Measurements from ENCODE around the gene ANKRD13B. TPM values are rescaled to one million over a fixed set of nuclear protein-coding genes. Genes with fewer than 3 reads are reported as not detected.

Gene ANKRD13B
- total and polyA plus RNA-seq, 2 donors (not counting 1 experiment from before 2014, with no cell fraction given): 1.6 to 2.8 TPM

GRCh38 chr17:29652976-29653375 is 60.0 kb downstream of the ANKRD13B start:
- Mint-ChIP-seq H3K4me3 (no peak overlapping the region), H3K4me1 (peaks cover 4% of the 10 kb centered on the region), H3K27ac (no peak overlapping the region), H3K27me3 (no peaks in the 10 kb centered on the region), H3K9me3 (ENCODE audit: insufficient read depth) (no peaks in the 10 kb centered on the region)
- TF ChIP-seq EZH2 (IDR thresholded peaks at IDR 0.05; ENCODE audit: borderline replicate concordance, insufficient read depth, low read depth, low read length, poor library complexity, severe bottlenecking) (no peak), CTCF (IDR thresholded peaks at IDR 0.05) (no peak)
- Histone ChIP-seq H3K9me3 (ENCODE audit: control extremely low read depth in 1 of 3, control insufficient read depth in 2 of 3, insufficient read depth in 1 of 3, low read length in 2 of 3) (no peaks in the 10 kb centered on the region), H3K27me3 (replicated peaks in 1 of 4; ENCODE audit: control extremely low read depth in 1 of 4, control insufficient read depth in 3 of 4, insufficient read depth in 4 of 4, low read length in 3 of 4) (no peaks in the 10 kb centered on the region), H3K9ac (ENCODE audit: low read length) (no peak overlapping the region), H3K27ac (ENCODE audit: low read length in 2 of 2) (no peak overlapping the region), H3K36me3 (replicated peaks in 1 of 2; ENCODE audit: control extremely low read depth in 1 of 2, control insufficient read depth in 1 of 2, extremely low read depth in 1 of 2, insufficient read depth in 2 of 2, low read length in 1 of 2) (peaks cover 17 to 71% of the 10 kb centered on the region in 2 experiments), H3K79me2 (ENCODE audit: control insufficient read depth, insufficient read depth, low read length) (peaks cover 11% of the 10 kb centered on the region), H2AFZ (ENCODE audit: insufficient read depth, low read depth, low read length, poor library complexity, severe bottlenecking) (no peak overlapping the region), H3K4me3 (ENCODE audit: control extremely low read depth in 1 of 5, extremely low read depth in 1 of 5, insufficient read depth in 1 of 5, low read depth in 2 of 5, low read length in 4 of 5) (no peak overlapping the region), H4K20me1 (ENCODE audit: control insufficient read depth, insufficient read depth, low read length, poor library complexity, severe bottlenecking) (no peaks in the 10 kb centered on the region), H3K4me2 (replicated peaks; ENCODE audit: low read depth, low read length, poor library complexity, severe bottlenecking) (no peak overlapping the region), H3K4me1 (ENCODE audit: control insufficient read depth in 2 of 2, insufficient read depth in 2 of 2, low read length in 2 of 2) (no peaks in the 10 kb centered on the region)
- ChIA-PET POLR2A (no interaction called here), CTCF (interaction anchor here (0.6 to 2.6 kb wide), 6 partner anchors 15 to 150 kb away, joined by 3 to 9 read pairs (median 4); no protein-coding TSS in a partner anchor)
- no peak for ATAC-seq (ENCODE audit: low read depth)
- DNase-seq: no peak
- intact Hi-C loops (cut with micrococcal nuclease): no loop called here

- H3K4me3 Mint-ChIP-seq: no peak overlapping the region
- WGBS (ENCODE audit: insufficient coverage): no CpG with 5 or more reads among the region's 1 CpG
- Histone ChIP-seq H3K27me3 (replicated peaks in 1 of 4; ENCODE audit: control extremely low read depth in 1 of 4, control insufficient read depth in 3 of 4, insufficient read depth in 4 of 4, low read length in 3 of 4) (no peaks in the 10 kb centered on the region), H3K79me2 (ENCODE audit: control insufficient read depth, insufficient read depth, low read length) (peaks cover 10% of the 10 kb centered on the region), H3K9me3 (ENCODE audit: control extremely low read depth in 1 of 3, control insufficient read depth in 2 of 3, insufficient read depth in 1 of 3, low read length in 2 of 3) (no peaks in the 10 kb centered on the region), H3K36me3 (replicated peaks in 1 of 2; ENCODE audit: control extremely low read depth in 1 of 2, control insufficient read depth in 1 of 2, extremely low read depth in 1 of 2, insufficient read depth in 2 of 2, low read length in 1 of 2) (peaks cover 12 to 67% of the 10 kb centered on the region in 2 experiments), H3K4me1 (ENCODE audit: control insufficient read depth in 2 of 2, insufficient read depth in 2 of 2, low read length in 2 of 2) (no peaks in the 10 kb centered on the region), H3K27ac (ENCODE audit: low read length in 2 of 2) (no peak overlapping the region), H3K9ac (ENCODE audit: low read length) (no peak overlapping the region), H4K20me1 (ENCODE audit: control insufficient read depth, insufficient read depth, low read length, poor library complexity, severe bottlenecking) (no peaks in the 10 kb centered on the region), H2AFZ (ENCODE audit: insufficient read depth, low read depth, low read length, poor library complexity, severe bottlenecking) (no peak overlapping the region), H3K4me3 (ENCODE audit: control extremely low read depth in 1 of 5, extremely low read depth in 1 of 5, insufficient read depth in 1 of 5, low read depth in 2 of 5, low read length in 4 of 5) (no peak overlapping the region), H3K4me2 (replicated peaks; ENCODE audit: low read depth, low read length, poor library complexity, severe bottlenecking) (no peak overlapping the region)
- TF ChIP-seq EZH2 (IDR thresholded peaks at IDR 0.05; ENCODE audit: borderline replicate concordance, insufficient read depth, low read depth, low read length, poor library complexity, severe bottlenecking) (no peak), CTCF (IDR thresholded peaks at IDR 0.05) (no peak)
- CTCF ChIA-PET: interaction anchor here (0.6 to 2.6 kb wide), 10 partner anchors 10 to 189 kb away, joined by 3 to 9 read pairs (median 4); no protein-coding TSS in a partner anchor
- H3K9me3 Mint-ChIP-seq (ENCODE audit: insufficient read depth): no peaks in the 10 kb centered on the region
- H3K27me3 Mint-ChIP-seq: no peaks in the 10 kb centered on the region
- ATAC-seq (ENCODE audit: low read depth) (no peak), DNase-seq (no peak)
- intact Hi-C loops (cut with micrococcal nuclease): no loop called here
- POLR2A ChIA-PET: no interaction called here
- H3K27ac Mint-ChIP-seq: no peak overlapping the region
- peaks cover 4% of the 10 kb centered on the region for H3K4me1 Mint-ChIP-seq
These were observed 61.2 kb downstream of the ANKRD13B start for GRCh38 chr17:29653995-29654714.
